LNCAP (cell line): ENCODE measurements around the gene EDARADD.

ENCODE experiments used
- CTCF ChIP-seq: fragments of 450-650 bp; IDR thresholded peaks from 2 replicates; pipeline ENCODE4 v1.5.1; 2017; ENCODE audit warnings: mild to moderate bottlenecking

The EDARADD gene

GRCh38 chr1:236451796-236452373 is 57.8 kb downstream of the EDARADD start:
- TF ChIP-seq CTCF = peak; percentile 60; the same call in 1 of the 2 replicates

DNA sequence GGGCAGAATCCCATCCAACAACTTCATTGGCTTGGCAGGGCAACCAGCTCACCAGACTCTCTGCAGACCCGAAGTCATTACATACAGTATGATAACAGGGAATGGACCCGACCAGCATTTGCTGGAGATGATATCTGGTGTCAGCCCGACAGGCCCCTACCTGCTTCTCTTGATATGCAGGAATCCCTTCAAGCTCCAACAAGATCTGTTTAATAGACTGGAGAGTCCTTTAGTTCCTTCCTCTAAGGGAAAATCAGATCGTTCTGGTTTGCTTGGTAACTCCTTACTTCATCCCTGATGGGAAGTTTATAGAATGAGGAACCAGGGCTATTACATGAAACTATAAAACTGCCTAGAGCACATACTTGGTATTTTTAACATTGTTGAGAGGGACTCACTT is 61.2 kb downstream of the EDARADD start:
- TF ChIP-seq CTCF = no peak

GRCh38 chr1:236457775-236458174 is 63.7 kb downstream of the EDARADD start:
- TF ChIP-seq CTCF = no peak

- TF ChIP-seq CTCF = no peak
These were observed 64.9 kb downstream of the EDARADD start for GRCh38 chr1:236458996-236459395.

DNA sequence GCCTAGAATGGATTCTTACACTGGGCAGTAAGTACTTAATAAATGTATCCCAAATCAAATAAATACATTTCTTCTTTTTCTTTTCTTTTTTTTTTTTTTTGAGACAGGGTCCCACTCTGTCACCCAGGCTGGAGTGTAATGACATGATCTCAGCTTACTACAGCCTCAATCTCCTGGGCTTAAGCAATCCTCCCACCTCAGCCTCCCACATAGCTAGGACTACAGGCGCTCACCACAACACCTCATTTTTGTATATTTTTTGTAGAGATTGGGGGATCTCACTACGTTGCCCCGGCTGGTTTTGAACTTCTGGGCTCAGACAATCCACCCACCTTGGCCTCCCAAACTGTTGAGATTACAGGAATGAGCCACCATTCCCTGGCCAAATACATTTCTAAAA is 66.0 kb downstream of the EDARADD start:
- TF ChIP-seq CTCF = no peak

GRCh38 chr1:236465231-236465958 is 71.3 kb downstream of the EDARADD start:
- TF ChIP-seq CTCF = no peak

DNA sequence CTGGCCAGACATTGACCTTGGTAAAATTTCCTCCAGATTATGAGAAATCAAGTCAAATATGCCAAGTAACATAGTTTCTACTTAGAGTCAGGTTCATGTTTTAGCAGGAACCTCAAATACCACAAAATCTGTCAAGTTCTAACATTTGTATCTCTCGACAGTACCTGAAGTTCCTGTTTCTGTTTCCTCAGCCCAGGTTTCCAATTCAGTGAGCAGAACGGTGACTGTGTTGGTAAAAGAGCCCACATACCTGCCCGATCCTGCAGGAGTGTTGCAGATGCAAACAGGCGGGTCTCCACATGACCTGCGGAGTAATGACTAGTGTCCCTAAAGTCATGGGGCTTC is 71.8 kb downstream of the EDARADD start:
- TF ChIP-seq CTCF = no peak

- no peak for TF ChIP-seq CTCF
These were observed 73.2 kb downstream of the EDARADD start for GRCh38 chr1:236467327-236467641.
